Activated naive CD8-positive, alpha-beta T cell treated with anti-CD3 and anti-CD28 coated beads, Interleukin-2, amount 50 U/mL, for 16 hours (primary cell): ENCODE data around the gene RNH1.

Source experiments
- DNase-seq: peaks from one replicate; pipeline ENCODE4 v3.0.0-alpha.2; 2020; ENCODE audit warnings: low read depth, low spot score

The RNH1 gene

GRCh38 chr11:537622-538430 is 30.8 kb upstream of the RNH1 start:
- no peak for DNase-seq

- DNase-seq = peak; percentile 84
Measured at GRCh38 chr11:536841-537621, 30.0 kb upstream of the RNH1 start, which contains the start of gene LRRC56. LRRC56 (plus strand) TSS chr11:537527; CDS start chr11:540685, 3,158 bp downstream.

- DNase-seq = peak; percentile 89
Measured at GRCh38 chr11:535519-536454, 28.7 kb upstream of the RNH1 start, which contains the start of gene HRAS. HRAS (minus strand) TSS chr11:535576.

- no peak for DNase-seq
Measured at GRCh38 chr11:535210-535518, 28.1 kb upstream of the RNH1 start.

GRCh38 chr11:534396-535209 is 27.6 kb upstream of the RNH1 start:
- DNase-seq = no peak

GRCh38 chr11:533586-534395 is 26.7 kb upstream of the RNH1 start:
- no peak for DNase-seq

GRCh38 chr11:532986-533585 is 26.0 kb upstream of the RNH1 start:
- DNase-seq = no peak

- DNase-seq = no peak
Measured at GRCh38 chr11:532527-532985, 25.5 kb upstream of the RNH1 start.

GRCh38 chr11:531919-532526 is 25.0 kb upstream of the RNH1 start:
- DNase-seq = no peak

GRCh38 chr11:530960-531831 is 24.2 kb upstream of the RNH1 start:
- no peak for DNase-seq

- DNase-seq = no peak
Measured at GRCh38 chr11:529728-530411, 22.8 kb upstream of the RNH1 start.

GRCh38 chr11:528815-529727 is 22.0 kb upstream of the RNH1 start:
- DNase-seq = no peak

- no peak for DNase-seq
Measured at GRCh38 chr11:528166-528814, 21.2 kb upstream of the RNH1 start.

- DNase-seq = no peak
Measured at GRCh38 chr11:526192-526591, 19.1 kb upstream of the RNH1 start.

GRCh38 chr11:521177-521688 is 14.2 kb upstream of the RNH1 start:
- no peak for DNase-seq
